Measurements from ENCODE around the gene ANGPTL2. TPM values are rescaled to one million over a fixed set of nuclear protein-coding genes. Genes with fewer than 3 reads are reported as not detected.
A peak's percentile ranks its signal among the peaks of the same experiment; 100 is the strongest.

Gene ANGPTL2
- total RNA-seq, 1 donor from 2014 or later, result 39.7 TPM

GRCh38 chr9:127140181-127140580 is 17.7 kb upstream of the ANGPTL2 start:
- Mint-ChIP-seq H3K36me3 (ENCODE audit: low read depth) (no peaks in the 10 kb centered on the region), H3K27me3 (ENCODE audit: low read depth) (no peaks in the 10 kb centered on the region), H3K27ac (ENCODE audit: unreplicated experiment) (no peak overlapping the region), H3K4me1 (ENCODE audit: low read depth) (peaks cover 27% of the 10 kb centered on the region), H3K9me3 (ENCODE audit: low read depth) (no peaks in the 10 kb centered on the region), H3K4me3 (ENCODE audit: unreplicated experiment) (no peak overlapping the region)
- TF ChIP-seq CTCF (IDR thresholded peaks at IDR 0.05), result no peak
- no peak for DNase-seq (ENCODE audit: low spot score)

DNA sequence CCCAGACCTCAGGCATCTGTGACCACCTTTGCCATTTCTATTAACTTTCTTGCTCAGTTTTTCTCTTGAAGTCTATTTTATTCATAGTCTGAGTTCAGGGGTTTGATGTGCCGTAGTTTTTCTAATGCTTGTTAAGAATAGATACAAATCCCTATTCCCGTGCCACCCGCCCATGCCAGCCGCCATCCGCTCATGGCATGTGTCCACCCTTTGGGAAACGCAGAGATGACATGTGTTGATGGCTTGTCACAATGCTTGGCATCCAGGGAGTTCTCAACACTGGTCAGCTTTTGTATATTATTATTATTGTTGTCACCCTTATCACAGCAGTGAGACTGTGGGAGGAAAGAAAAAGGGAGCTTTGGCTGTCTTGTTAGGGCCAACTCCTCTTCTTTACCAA is 17.3 kb upstream of the ANGPTL2 start:
- no peaks in the 10 kb centered on the region for H3K27me3 Mint-ChIP-seq (ENCODE audit: low read depth)
- H3K4me3 Mint-ChIP-seq (ENCODE audit: unreplicated experiment), result no peak overlapping the region
- H3K4me1 Mint-ChIP-seq (ENCODE audit: low read depth), result peaks cover 29% of the 10 kb centered on the region
- H3K27ac Mint-ChIP-seq (ENCODE audit: unreplicated experiment), result no peak overlapping the region
- H3K9me3 Mint-ChIP-seq (ENCODE audit: low read depth), result no peaks in the 10 kb centered on the region
- peak; percentile 46 for DNase-seq (ENCODE audit: low spot score)
- TF ChIP-seq CTCF (IDR thresholded peaks at IDR 0.05), result no peak
- H3K36me3 Mint-ChIP-seq (ENCODE audit: low read depth), result no peaks in the 10 kb centered on the region

DNA sequence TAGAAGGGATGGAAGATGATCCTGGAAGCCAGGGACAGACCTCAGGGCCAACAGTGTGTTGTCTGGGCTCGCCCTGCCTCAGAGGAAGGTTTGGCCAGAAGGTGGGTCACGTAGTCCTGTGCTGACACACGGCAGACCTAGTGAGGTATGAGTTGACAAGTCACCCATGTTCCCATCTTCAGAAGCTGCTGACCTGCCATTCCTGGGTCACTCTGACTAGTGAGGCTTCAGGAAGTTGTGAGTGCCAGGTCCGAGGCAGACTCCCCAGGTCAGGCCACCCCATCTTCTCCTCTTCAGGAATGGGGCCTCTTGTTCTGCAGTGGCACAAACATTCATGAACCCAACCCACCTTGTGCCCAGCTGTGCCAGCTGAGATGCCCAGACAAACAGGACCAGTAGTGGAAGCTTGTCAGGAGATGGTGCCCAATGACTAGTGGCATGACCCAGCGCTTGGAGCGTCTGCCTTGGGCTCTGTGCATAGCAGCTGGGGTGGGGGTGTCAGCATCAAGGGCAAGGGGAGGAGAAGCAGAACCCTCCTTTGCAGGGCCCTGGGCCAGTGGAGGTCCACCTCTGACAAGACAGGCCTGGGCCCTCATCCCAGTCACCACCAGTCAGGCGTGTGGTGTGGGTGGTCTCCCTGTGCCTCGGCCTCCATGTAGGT is 16.8 kb upstream of the ANGPTL2 start:
- Mint-ChIP-seq H3K4me1 (ENCODE audit: low read depth) (peaks cover 35% of the 10 kb centered on the region), H3K27me3 (ENCODE audit: low read depth) (no peaks in the 10 kb centered on the region), H3K27ac (ENCODE audit: unreplicated experiment) (no peak overlapping the region), H3K4me3 (ENCODE audit: unreplicated experiment) (no peak overlapping the region), H3K36me3 (ENCODE audit: low read depth) (no peaks in the 10 kb centered on the region), H3K9me3 (ENCODE audit: low read depth) (no peaks in the 10 kb centered on the region)
- peak; percentile 57 for DNase-seq (ENCODE audit: low spot score)
- no peak for TF ChIP-seq CTCF (IDR thresholded peaks at IDR 0.05)

DNA sequence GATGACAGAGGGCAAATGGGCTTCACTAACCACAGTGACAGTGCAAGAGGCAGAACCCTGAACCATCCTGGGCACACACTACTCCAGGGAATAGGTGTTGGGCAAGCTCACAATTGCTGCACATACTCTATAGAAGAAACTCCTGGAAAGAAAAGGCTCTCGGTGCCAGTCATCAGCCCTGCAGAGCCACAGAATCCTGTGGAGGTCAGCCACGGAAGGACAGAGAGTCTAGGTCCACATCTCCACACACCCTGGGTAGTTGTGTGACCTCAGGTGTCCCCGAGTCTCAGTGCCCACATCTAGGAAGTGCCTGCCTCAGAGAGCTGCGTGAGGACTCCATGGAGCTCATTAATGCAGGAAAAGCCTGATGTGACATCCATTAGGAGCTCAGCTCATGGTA is 16.0 kb upstream of the ANGPTL2 start:
- DNase-seq (ENCODE audit: low spot score), result peak; percentile 27
- peaks cover 42% of the 10 kb centered on the region for H3K4me1 Mint-ChIP-seq (ENCODE audit: low read depth)

More for the DNA sequence above, 16.0 kb upstream of the ANGPTL2 start:
- H3K27ac Mint-ChIP-seq (ENCODE audit: unreplicated experiment), result no peak overlapping the region
- H3K36me3 Mint-ChIP-seq (ENCODE audit: low read depth), result no peaks in the 10 kb centered on the region
- no peak overlapping the region for H3K4me3 Mint-ChIP-seq (ENCODE audit: unreplicated experiment)
- no peak for TF ChIP-seq CTCF (IDR thresholded peaks at IDR 0.05)
- H3K27me3 Mint-ChIP-seq (ENCODE audit: low read depth), result no peaks in the 10 kb centered on the region
- no peaks in the 10 kb centered on the region for H3K9me3 Mint-ChIP-seq (ENCODE audit: low read depth)

All from chondrocyte (in vitro differentiated cells).